Kidney (tissue), 14 donors: ENCODE data around the gene RAP1GDS1. TPM values are rescaled to one million over a fixed set of nuclear protein-coding genes. Genes with fewer than 3 reads are reported as not detected.

Source experiments
- DNase-seq, 5 donors: peaks; one replicate each; pipeline ENCODE4 v3.0.0-alpha.2; 2013 to 2020
- FAIRE-seq: peaks from 2 replicates; lab custom pipeline; 2012; peaks lifted over from hg19 to GRCh38; lab: Jason Lieb, UNC
- H3K27ac ChIP-seq, 2 donors: one replicate each; pipeline ENCODE4 v1.7.0; 2013; ENCODE audit warnings: low read depth in 2 of 2, low read length in 2 of 2, inconsistent platforms in 1 of 2
- H3K27me3 ChIP-seq: one replicate; pipeline ENCODE4 v1.7.1; 2013; ENCODE audit warnings: low read length, inconsistent platforms; ENCODE audit not compliant: control insufficient read depth, insufficient read depth
- H3K36me3 ChIP-seq, 3 donors: one replicate each; pipeline versions ENCODE4 v1.7.0 to v1.7.1; 2013; ENCODE audit warnings: low read length in 3 of 3, control low read depth in 1 of 3, inconsistent platforms in 1 of 3; ENCODE audit not compliant: insufficient read depth in 3 of 3, control insufficient read depth in 2 of 3
- H3K4me1 ChIP-seq, 3 donors: one replicate each; pipeline versions ENCODE4 v1.7.0 to v1.7.1; 2013; ENCODE audit warnings: low read length in 3 of 3, inconsistent platforms in 1 of 3, low read depth in 1 of 3; ENCODE audit not compliant: control insufficient read depth in 2 of 3, insufficient read depth in 2 of 3
- H3K4me3 ChIP-seq, 3 donors: one replicate each; pipeline versions ENCODE4 v1.7.0 to v1.8.1; 2013; ENCODE audit warnings: low read length in 3 of 3, control low read depth in 1 of 3, inconsistent platforms in 1 of 3
- H3K9ac ChIP-seq, 3 donors: one replicate each; pipeline versions ENCODE4 v1.7.0 to v1.7.1; 2013; ENCODE audit warnings: low read length in 3 of 3, control low read depth in 1 of 3, inconsistent platforms in 1 of 3
- H3K9me3 ChIP-seq, 3 donors: one replicate each; pipeline versions ENCODE4 v1.7.0 to v1.7.1; 2013; ENCODE audit warnings: low read length in 3 of 3, control low read depth in 1 of 3, inconsistent platforms in 1 of 3; ENCODE audit not compliant: control insufficient read depth in 2 of 3, insufficient read depth in 1 of 3
- CTCF ChIP-seq: IDR thresholded peaks from 3 replicates; pipeline ENCODE4 v1.5.1; 2012; ENCODE audit warnings: mild to moderate bottlenecking, moderate library complexity, borderline replicate concordance; ENCODE audit not compliant: insufficient read depth; ENCODE audit errors: extremely low read depth
- intact Hi-C: fragments of 100-400 bp; cut with DNase I; formaldehyde crosslinking; loops from one replicate; pipeline ENCODE4 v1.11.1; 2022
- polyA plus RNA-seq: library from polyadenylated mRNA; stranded (reverse); fragments of 350-450 nt; fragmentation: Illumina TruSeq; extraction: RNeasy Lipid Tissue Mini Kit (QIAGEN cat#74804); gene quantifications from one replicate; pipeline ENCODE4 v1.2.3, GENCODE V29; 2014; ENCODE audit warnings: low read depth, low replicate concordance; ENCODE audit not compliant: insufficient read depth
- total RNA-seq: library from RNA; stranded (reverse); fragmentation: NEBNext Ultra II Directional; extraction: Animal tissue kit (Norgen Biotek cat#: 25700); gene quantifications from one replicate; pipeline ENCODE4 v1.2.1, GENCODE V29; 2021
- donor health status: control.
- donor health status: control.
- donor health status: control.
- donor health status: control.
- donor health status: control.
- donor health status: DM: yes; HTN: yes; CAD: no.
- donor health status: Normal renal cell carcinoma (clear cell type).

The RAP1GDS1 gene
- total and polyA plus RNA-seq, 2 donors from 2014 or later, result 23.0 to 42.2 TPM

GRCh38 chr4:98430708-98431403 is 169.7 kb downstream of the RAP1GDS1 start:
- no peak for FAIRE-seq
- H3K4me3 ChIP-seq, result no peak overlapping the region
- no peak overlapping the region for H3K27ac ChIP-seq
- no peak for TF ChIP-seq CTCF
- intact Hi-C loops, result no loop called here
- H3K9me3 ChIP-seq, result no peaks in the 10 kb centered on the region
- no peaks in the 10 kb centered on the region for H3K27me3 ChIP-seq
- no peaks in the 10 kb centered on the region for H3K4me1 ChIP-seq
- H3K36me3 ChIP-seq, result peaks cover 0 to 5% (median 4%) of the 10 kb centered on the region in 3 donors
- no peak overlapping the region for H3K9ac ChIP-seq
- DNase-seq, result no peak

GRCh38 chr4:98433691-98434090 is 172.5 kb downstream of the RAP1GDS1 start:
- Histone ChIP-seq H3K9me3 (no peaks in the 10 kb centered on the region), H3K27ac (no peak overlapping the region), H3K36me3 (peaks cover 0 to 5% (median 5%) of the 10 kb centered on the region in 3 donors), H3K27me3 (no peaks in the 10 kb centered on the region), H3K4me1 (no peaks in the 10 kb centered on the region), H3K4me3 (no peak overlapping the region), H3K9ac (no peak overlapping the region)
- no peak for FAIRE-seq
- no peak for DNase-seq
- no peak for TF ChIP-seq CTCF
- intact Hi-C loops, result no loop called here

GRCh38 chr4:98434816-98435215 is 173.6 kb downstream of the RAP1GDS1 start:
- no peak for TF ChIP-seq CTCF
- Histone ChIP-seq H3K4me1 (no peaks in the 10 kb centered on the region), H3K9ac (no peak overlapping the region), H3K36me3 (peaks cover 0 to 5% (median 5%) of the 10 kb centered on the region in 3 donors), H3K27me3 (no peaks in the 10 kb centered on the region), H3K9me3 (no peaks in the 10 kb centered on the region), H3K4me3 (no peak overlapping the region), H3K27ac (no peak overlapping the region)
- FAIRE-seq (no peak), DNase-seq (no peak)
- intact Hi-C loops, result no loop called here
